Measurements from ENCODE around the gene UBE2D4.

DNA sequence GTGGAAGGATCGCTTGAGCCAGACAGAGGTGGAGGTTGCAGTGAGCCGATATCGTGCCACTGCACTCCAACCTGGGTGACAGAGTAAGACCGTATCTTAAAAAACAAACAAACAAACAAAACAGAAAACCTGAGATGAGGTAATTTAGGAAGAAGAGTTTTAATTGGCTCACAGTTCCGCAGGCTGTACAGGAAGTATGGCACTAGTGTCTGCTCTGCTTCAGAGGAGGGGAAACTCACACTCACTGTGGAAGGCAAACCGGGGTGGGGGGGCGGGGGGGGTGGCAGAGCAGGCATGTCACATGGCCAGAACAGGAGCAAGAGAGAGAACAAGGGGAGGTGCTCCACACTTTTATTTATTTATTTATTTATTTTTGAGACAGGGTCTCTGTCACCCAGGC lies 5.1 kb downstream of the UBE2D4 start:
- TF ChIP-seq ZNF274 (IDR thresholded peaks at IDR 0.05; ENCODE audit: low read depth, low read length) (no peak), SUZ12 (IDR thresholded peaks at IDR 0.05; ENCODE audit: extremely low read depth, insufficient read depth, insufficient read length) (no peak), YY1 (IDR thresholded peaks at IDR 0.05; ENCODE audit: insufficient read depth, insufficient read length) (no peak)

Measured in NT2/D1 (cell line).